ENCODE data around the gene SYT7. TPM values are rescaled to one million over a fixed set of nuclear protein-coding genes. Genes with fewer than 3 reads are reported as not detected.

The SYT7 gene
- total and polyA plus RNA-seq, 2 of the 8 experiments (the other 6 are each of a cell fraction or from before 2014, with no cell fraction given): 9.6 to 10.5 TPM

DNA sequence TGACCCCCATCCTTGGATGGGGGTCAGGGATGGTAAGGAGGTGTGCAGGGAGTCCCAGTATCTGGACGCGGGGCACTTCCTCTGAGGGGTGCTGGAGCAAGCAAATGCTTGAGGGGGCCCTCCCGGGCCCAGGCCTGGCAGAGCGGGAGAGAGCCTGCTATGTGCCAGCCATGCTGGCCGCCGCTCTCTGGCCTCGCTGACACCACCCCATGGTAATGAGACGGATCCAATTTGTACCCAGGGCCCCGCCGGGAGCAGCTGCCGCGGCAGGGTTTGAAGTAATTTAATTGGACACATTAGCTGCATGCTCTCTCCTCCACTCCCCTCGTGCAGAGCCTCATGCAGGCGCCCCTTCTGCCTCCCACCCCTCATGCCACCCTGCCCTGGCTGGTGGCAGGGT lies 6.3 kb downstream of the SYT7 start (continued):
- no peak for TF ChIP-seq HDAC2 (IDR thresholded peaks at IDR 0.05; ENCODE audit: borderline replicate concordance in 1 of 2, low read depth in 2 of 2, low read length in 2 of 2)

All from H1 (cell line).